ENCODE results near the gene BSND.

GRCh38 chr1:54991939-54992338 lies 6.8 kb upstream of the BSND start:
- TF ChIP-seq POLR2A (IDR thresholded peaks at IDR 0.05; ENCODE audit: extremely low read depth, insufficient read length) (no peak), MYC (IDR thresholded peaks at IDR 0.05; ENCODE audit: low read depth, low read length) (no peak), CTCF (IDR thresholded peaks at IDR 0.05; ENCODE audit: low read depth, low read length) (no peak), MAX (IDR thresholded peaks at IDR 0.05; ENCODE audit: low read depth, low read length) (no peak)

Measured in NB4 (cell line).